Astrocyte (in vitro differentiated cells and primary cell): ENCODE data around the gene TMCC1.

ENCODE experiments used
- EZH2 ChIP-seq: IDR thresholded peaks from 2 replicates; pipeline ENCODE4 v1.6.1; 2012; ENCODE audit warnings: mild to moderate bottlenecking, low read length, inconsistent platforms; ENCODE audit not compliant: insufficient read depth
- TF ChIP-seq, protein P1 (sequence below): IDR thresholded peaks from 2 replicates; pipeline ENCODE4 v1.5.1; 2011; ENCODE audit warnings: low read depth, mild to moderate bottlenecking, inconsistent platforms, low read length, moderate library complexity; ENCODE audit not compliant: insufficient read depth

DNA sequence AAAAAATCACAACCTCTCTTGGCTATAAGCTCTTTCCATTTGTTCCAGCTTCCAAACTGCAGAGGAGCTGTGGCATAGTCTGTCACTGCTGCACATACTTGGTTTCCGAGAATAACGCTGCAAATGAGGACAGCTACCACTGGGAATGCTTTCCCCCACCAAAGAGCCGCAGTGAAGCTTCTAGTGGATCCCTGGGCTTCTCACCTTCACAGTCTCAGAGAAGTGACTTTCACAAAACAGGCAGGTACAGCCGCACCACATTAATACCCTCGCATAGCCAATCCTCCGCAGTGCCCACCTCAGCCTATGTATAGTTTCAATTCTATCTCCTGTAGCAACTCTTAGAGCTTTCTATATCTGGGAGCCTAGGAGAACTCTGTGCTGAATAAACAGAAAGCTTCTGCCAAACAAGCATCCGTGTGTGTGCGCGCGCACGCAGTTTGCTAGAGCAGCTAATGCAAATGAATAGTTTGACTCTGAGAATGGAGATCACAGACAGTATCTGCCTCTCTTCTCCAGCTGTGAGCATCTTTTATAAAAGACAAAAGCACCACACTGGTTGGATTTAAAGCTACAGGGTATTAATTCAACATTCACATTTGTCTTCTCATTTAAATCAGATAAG is 205.1 kb downstream of the TMCC1 start:
- TF ChIP-seq, protein P1, sequence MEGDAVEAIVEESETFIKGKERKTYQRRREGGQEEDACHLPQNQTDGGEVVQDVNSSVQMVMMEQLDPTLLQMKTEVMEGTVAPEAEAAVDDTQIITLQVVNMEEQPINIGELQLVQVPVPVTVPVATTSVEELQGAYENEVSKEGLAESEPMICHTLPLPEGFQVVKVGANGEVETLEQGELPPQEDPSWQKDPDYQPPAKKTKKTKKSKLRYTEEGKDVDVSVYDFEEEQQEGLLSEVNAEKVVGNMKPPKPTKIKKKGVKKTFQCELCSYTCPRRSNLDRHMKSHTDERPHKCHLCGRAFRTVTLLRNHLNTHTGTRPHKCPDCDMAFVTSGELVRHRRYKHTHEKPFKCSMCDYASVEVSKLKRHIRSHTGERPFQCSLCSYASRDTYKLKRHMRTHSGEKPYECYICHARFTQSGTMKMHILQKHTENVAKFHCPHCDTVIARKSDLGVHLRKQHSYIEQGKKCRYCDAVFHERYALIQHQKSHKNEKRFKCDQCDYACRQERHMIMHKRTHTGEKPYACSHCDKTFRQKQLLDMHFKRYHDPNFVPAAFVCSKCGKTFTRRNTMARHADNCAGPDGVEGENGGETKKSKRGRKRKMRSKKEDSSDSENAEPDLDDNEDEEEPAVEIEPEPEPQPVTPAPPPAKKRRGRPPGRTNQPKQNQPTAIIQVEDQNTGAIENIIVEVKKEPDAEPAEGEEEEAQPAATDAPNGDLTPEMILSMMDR, result no peak
- TF ChIP-seq EZH2, result no peak
